Fibroblast of peridontal ligament (primary cell): ENCODE measurements around the gene CENPQ.
"Not testable (repeated sequence)": the region's sequence is repeated elsewhere in the genome, so short reads cannot be mapped to it uniquely, and the experiment has no call there.

Experiments used
- DNase-seq: peaks from one replicate; pipeline ENCODE4 v3.0.0-alpha.2; 2010; ENCODE audit errors: extremely low read depth

Gene CENPQ

DNA sequence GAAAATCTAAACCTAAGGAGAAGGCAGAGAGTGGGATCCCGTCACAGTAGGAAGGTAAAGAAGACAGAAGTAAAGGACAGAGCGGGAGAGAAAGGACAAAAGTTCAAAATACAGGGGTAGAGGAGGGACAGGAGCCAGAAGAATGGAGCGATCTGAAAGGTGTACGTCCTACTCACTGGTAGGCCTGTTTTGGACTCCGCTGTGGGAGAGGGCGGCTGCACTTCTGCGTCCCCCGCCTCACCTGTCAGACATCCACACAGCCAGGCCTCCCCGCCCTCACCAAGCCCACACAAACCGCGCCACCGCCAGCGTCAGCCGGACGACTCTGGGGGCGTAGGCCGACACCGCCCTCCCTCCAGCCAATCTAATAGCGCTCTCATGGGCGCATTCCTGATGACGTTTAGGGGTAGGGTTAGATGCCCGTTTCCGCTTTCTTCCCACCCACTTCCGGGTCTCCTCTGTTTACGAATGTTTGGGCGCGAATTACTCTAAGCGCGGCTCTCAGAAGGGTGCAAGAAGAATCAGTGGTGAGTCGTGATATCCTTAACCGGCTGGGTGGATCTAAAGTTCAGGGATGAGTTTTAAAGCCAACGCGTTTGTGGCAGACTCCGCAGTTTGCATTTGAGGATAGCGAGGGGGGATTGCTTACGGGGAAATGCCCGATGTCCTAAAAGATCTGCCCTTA is at the start of gene CENPQ, which contains the start of gene MMUT:
Gene CENPQ, plus strand, starts transcription at position 444 of the 685 bp plus-strand sequence. CDS start 6,807 bp downstream, outside the sequence.
Gene MMUT, minus strand, starts transcription at position 327 of the 685 bp plus-strand sequence. CDS start 3,787 bp downstream, outside the sequence.
- peak; percentile 93 for DNase-seq

- DNase-seq, result no peak
These were observed 47.8 kb upstream of the CENPQ start for GRCh38 chr6:49415358-49415757.

GRCh38 chr6:49416195-49416594 is 47.0 kb upstream of the CENPQ start:
- DNase-seq, result no peak

DNA sequence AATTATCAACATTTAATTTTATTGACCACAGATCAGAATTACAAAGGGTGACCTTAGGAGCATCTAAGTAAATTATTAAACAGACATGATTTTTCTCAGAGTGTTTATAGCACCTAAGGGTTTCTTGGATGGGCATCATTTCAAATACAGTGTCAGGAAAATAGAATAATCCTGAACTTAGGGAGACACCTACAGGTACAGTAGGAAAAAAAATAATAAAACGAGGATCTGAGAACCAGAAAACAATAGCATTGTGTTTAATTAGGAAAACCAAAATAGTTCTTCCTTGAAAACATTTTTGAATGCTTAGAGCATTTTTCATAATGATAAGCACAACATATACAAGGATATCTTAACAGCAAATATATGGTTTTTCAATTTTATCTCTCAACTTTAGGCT is 39.4 kb upstream of the CENPQ start:
- peak; percentile 31 for DNase-seq

DNA sequence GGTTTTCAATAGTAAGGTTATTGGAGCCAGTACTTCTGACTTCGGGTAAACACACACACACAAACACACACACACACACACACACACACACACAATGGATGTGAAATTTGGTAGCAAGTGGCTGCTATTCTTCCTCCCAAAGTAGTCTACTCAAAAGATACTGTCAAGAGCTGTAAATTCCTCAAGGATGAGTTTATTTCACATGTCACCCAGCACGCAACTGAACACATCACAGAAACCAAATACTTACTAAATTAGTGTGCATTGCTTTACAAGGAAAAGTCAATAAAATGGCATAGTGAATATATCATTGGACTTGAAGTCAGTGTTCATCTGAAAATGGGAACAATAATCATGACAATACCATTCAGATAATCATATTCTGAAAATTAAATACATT is 33.0 kb upstream of the CENPQ start:
- DNase-seq, result no peak

- DNase-seq, result no peak
These were observed 32.3 kb upstream of the CENPQ start for GRCh38 chr6:49430866-49431265.

DNA sequence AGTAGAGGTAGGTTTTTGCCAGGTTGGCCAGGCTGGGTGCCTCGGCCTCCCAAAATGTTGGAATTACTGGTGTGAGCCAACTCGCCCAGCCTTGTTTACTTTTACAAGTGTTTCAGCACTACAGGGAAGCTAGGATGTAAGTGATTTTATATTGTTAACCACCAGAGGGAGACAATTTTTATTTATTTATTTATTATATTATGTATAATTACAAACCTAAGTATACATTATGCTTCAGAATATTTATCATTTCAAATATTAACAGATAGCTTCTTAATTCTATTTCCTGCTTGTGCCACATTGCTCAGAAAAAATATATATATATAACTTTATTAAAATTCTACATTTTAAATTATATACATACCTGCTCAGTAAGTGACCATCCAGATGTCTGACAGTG is 9.9 kb upstream of the CENPQ start:
- DNase-seq, result peak; percentile 17

DNA sequence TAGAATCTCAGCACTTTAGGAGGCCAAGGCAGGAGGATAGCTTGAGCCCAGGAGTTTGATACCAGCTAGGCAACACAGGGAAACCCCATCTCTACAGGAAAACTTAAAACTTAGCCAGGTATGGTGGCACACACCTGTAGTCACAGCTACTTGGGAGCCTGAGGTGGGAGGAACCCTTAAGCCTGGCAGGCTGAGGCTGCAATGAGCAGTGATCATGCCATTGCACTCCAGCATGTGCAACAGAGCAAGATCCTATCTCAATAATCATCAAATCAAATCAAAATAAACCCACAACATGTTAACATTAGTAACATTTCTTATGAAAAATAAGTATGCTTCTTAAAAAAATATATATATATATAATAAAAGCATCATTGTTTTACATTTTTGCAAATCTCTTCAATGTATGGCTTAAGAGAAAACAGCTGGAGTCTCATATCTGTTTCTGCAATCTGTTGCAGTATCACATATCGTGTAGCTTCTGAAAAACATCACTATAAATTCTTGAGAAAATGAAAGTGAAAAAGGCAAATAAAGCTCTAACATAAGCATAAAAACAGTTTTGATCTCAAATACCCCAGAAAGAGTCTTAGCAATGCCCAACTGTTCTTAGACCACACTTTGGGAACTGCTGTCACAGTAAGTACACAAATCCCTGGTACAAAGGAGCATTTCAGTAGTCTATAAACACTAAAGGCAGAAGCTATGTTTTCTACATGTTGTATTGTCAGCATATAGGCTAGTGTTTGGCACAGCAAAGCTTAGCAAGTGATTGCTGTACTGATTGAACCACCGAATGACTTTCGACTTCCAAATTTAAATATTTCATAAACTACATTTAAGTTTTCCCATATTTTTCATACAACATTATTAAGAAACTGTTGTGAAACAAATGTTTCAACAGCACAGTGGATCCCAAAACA is 8.1 kb upstream of the CENPQ start:
- no peak for DNase-seq

DNA sequence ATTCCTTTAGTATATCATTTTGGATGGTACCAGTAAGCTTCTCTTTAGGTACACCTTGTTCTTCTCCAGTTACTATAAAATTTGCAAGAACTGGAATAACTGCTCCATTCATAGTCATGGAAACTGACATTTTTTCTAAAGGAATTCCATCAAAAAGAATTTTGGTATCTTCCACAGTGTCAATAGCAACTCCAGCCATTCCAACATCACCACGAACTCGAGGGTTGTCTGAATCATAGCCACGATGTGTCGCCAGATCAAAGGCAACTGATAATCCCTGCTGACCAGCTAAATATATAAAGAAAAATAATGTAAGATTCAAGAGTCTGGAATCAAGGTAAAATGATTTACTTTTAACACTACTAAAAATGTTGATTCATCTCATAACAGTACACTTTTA is 5.4 kb upstream of the CENPQ start:
- DNase-seq, result peak; percentile 1

DNA sequence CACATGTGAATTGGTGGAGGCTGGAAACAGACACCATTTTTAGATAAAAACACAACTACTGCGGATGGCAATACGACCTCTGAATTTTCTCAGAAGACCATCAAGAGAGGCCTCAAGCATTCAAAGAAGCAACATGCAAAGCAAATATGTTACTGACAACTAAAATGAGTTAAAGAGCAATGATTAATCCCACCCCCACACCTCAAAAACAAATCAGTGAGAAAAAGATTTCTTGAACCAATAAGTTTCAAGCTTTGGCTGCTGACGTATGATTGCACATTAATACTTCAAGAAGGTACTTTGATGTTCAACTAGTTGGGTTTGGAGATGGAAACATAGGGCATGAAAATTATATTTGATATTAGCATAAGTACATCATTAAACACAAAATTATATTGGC is 1.1 kb upstream of the CENPQ start:
- peak; percentile 33 for DNase-seq

- DNase-seq, result no peak
These were observed 607 bp upstream of the CENPQ start for GRCh38 chr6:49462599-49462926.

GRCh38 chr6:49463612-49463967 is 420 bp downstream of the CENPQ start:
- no peak for DNase-seq

- DNase-seq, result no peak
These were observed 1.5 kb downstream of the CENPQ start for GRCh38 chr6:49464691-49465090.

DNA sequence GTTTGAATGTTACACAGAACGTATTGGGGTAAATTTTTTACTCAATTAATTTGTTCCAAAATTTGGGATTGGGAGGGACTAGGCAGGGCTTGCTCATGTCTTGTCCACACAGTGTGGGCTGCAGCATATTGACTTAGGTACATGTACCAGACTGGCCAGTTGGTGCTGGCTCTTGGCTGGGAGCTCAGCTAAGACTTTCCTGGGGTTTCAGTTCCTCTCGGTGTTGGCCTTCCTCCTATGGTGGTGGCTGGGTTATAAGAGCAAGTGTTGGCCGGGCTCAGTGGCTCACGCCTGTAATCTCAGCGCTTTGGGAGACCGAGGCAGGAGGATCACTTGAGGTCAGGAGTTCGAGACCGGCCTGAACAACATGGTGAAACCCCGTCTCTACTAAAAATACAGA is 4.9 kb downstream of the CENPQ start:
- no peak for DNase-seq

- DNase-seq, result not testable (repeated sequence)
These were observed 13.4 kb downstream of the CENPQ start for GRCh38 chr6:49476564-49476963.

- no peak for DNase-seq
These were observed 16.3 kb downstream of the CENPQ start for GRCh38 chr6:49479308-49479970.

DNA sequence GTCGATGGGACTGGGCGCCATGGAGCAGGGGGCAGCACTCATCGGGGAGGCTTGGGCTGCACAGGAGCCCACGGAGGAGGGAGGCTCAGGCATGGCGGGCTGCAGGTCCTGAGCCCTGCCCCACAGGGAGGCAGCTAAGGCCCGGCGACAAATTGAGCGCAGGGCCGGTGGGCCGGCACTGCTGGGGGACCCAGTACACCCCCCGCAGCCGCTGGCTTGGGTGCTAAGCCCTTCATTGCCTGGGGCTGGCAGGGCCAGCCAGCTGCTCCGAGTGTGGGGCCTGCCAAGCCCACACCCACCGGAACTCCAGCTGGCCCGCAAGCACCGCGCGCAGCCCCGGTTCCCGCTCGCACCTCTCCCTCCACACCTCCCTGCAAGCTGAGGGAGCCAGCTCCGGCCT is 18.7 kb downstream of the CENPQ start:
- DNase-seq, result not testable (repeated sequence)

- DNase-seq, result not testable (repeated sequence)
These were observed 20.2 kb downstream of the CENPQ start for GRCh38 chr6:49483380-49483779.

DNA sequence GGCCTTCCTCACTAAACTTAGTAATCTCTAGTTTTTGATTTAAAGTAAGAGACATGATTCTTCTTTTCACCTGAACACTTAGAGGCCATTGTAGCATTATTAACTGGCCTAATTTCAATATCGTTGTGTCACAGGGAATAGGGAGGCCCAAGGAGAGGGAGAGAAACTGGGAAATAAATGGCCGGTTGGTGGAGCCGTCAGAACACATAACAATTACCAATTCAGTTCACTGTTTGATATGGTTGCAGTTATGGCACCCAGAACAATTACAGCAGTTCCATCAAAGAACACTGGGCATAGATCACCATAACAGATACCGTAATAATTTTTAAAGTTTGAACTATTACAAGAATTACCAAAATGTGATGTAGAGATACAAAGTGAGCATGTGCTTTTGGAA is 27.5 kb downstream of the CENPQ start:
- DNase-seq, result no peak

- DNase-seq, result no peak
These were observed 34.1 kb downstream of the CENPQ start for GRCh38 chr6:49497304-49497703.

- DNase-seq, result no peak
These were observed 36.0 kb downstream of the CENPQ start for GRCh38 chr6:49499126-49499525.

GRCh38 chr6:49499623-49500022 is 36.5 kb downstream of the CENPQ start, which contains the start of gene GLYATL3:
TSS of gene GLYATL3 (plus strand) at chr6:49499923. CDS start at chr6:49511991, 12,068 bp downstream.
- no peak for DNase-seq
